HUES6 (cell line): ENCODE results near the gene ORC2.
"Not testable (repeated sequence)": the region's sequence is repeated elsewhere in the genome, so short reads cannot be mapped to it uniquely, and the experiment has no call there.

Source experiments
- H3K27ac ChIP-seq: 2 replicates; pipeline ENCODE4 v1.7.0; 2013; ENCODE audit warnings: low read depth, mild to moderate bottlenecking, low read length, inconsistent platforms
- H3K27me3 ChIP-seq: 2 replicates; pipeline ENCODE4 v1.6.1; 2013; ENCODE audit warnings: low read length; ENCODE audit not compliant: control insufficient read depth, insufficient read depth
- H3K36me3 ChIP-seq: 2 replicates; pipeline ENCODE4 v1.6.1; 2013; ENCODE audit warnings: low read length; ENCODE audit not compliant: control insufficient read depth, insufficient read depth
- H3K4me1 ChIP-seq: 2 replicates; pipeline ENCODE4 v1.6.1; 2013; ENCODE audit warnings: low read length; ENCODE audit not compliant: control insufficient read depth, insufficient read depth
- H3K4me3 ChIP-seq: 2 replicates; pipeline ENCODE4 v1.5.1; 2013; ENCODE audit warnings: low read depth, low read length
- H3K9ac ChIP-seq: one replicate; pipeline ENCODE4 v1.6.1; 2013; ENCODE audit warnings: mild to moderate bottlenecking, low read length
- H3K9me3 ChIP-seq: 2 replicates; pipeline ENCODE4 v1.6.1; 2013; ENCODE audit warnings: low read depth, low read length; ENCODE audit not compliant: control insufficient read depth, insufficient read depth

Gene ORC2

GRCh38 chr2:200968735-200969134 lies 5.3 kb upstream of the ORC2 start:
- H3K27me3 ChIP-seq: no peaks in the 10 kb centered on the region
- peaks cover 15% of the 10 kb centered on the region; the same call in 1 of the 2 replicates for H3K4me1 ChIP-seq
- H3K9me3 ChIP-seq: no peaks in the 10 kb centered on the region
- no peak overlapping the region for H3K4me3 ChIP-seq
- H3K36me3 ChIP-seq: no peaks in the 10 kb centered on the region
- no peak overlapping the region for H3K9ac ChIP-seq
- no peak overlapping the region for H3K27ac ChIP-seq

- H3K4me1 ChIP-seq: peaks cover 15% of the 10 kb centered on the region; the same call in 1 of the 2 replicates
- H3K27ac ChIP-seq: no peak overlapping the region
- H3K9me3 ChIP-seq: no peaks in the 10 kb centered on the region
- no peak overlapping the region for H3K4me3 ChIP-seq
- H3K27me3 ChIP-seq: no peaks in the 10 kb centered on the region
- H3K9ac ChIP-seq: no peak overlapping the region
- no peaks in the 10 kb centered on the region for H3K36me3 ChIP-seq
Observed at GRCh38 chr2:200968162-200968561, 4.7 kb upstream of the ORC2 start.

- H3K36me3 ChIP-seq: no peaks in the 10 kb centered on the region
- no peak overlapping the region for H3K4me3 ChIP-seq
- peaks cover 24% of the 10 kb centered on the region for H3K4me1 ChIP-seq
- no peak overlapping the region for H3K9ac ChIP-seq
- H3K9me3 ChIP-seq: no peaks in the 10 kb centered on the region
- H3K27ac ChIP-seq: no peak overlapping the region
- H3K27me3 ChIP-seq: no peaks in the 10 kb centered on the region
Observed at GRCh38 chr2:200966770-200967169, 3.3 kb upstream of the ORC2 start.

GRCh38 chr2:200964498-200964897 lies 1.0 kb upstream of the ORC2 start:
- peak overlapping the region; percentile 88 for H3K4me3 ChIP-seq
- H3K4me1 ChIP-seq: peaks cover 24% of the 10 kb centered on the region
- H3K27me3 ChIP-seq: no peaks in the 10 kb centered on the region
- no peak overlapping the region for H3K27ac ChIP-seq
- 0 out of 2 replicates have a peak, but pooled peaks cover 9% of the 10 kb centered on the region for H3K36me3 ChIP-seq
- H3K9ac ChIP-seq: peak overlapping the region; percentile 97
- no peaks in the 10 kb centered on the region for H3K9me3 ChIP-seq

- peaks cover 15% of the 10 kb centered on the region for H3K36me3 ChIP-seq
- H3K27ac ChIP-seq: peak overlapping the region; percentile 77; the same call in 1 of the 2 replicates
- peaks cover 24% of the 10 kb centered on the region for H3K4me1 ChIP-seq
- H3K27me3 ChIP-seq, H3K9me3 ChIP-seq: not testable (repeated sequence)
- H3K9ac ChIP-seq: peak overlapping the region; percentile 97
- peak overlapping the region; percentile 88 for H3K4me3 ChIP-seq
Observed at GRCh38 chr2:200963918-200964252, 425 bp upstream of the ORC2 start.

- Histone ChIP-seq H3K36me3 (peaks cover 26% of the 10 kb centered on the region), H3K4me1 (peaks cover 24% of the 10 kb centered on the region), H3K27me3 (no peaks in the 10 kb centered on the region), H3K27ac (peak overlapping the region; percentile 87), H3K9me3 (no peaks in the 10 kb centered on the region), H3K4me3 (peak overlapping the region; percentile 88), H3K9ac (peak overlapping the region; percentile 97)
Observed at GRCh38 chr2:200962811-200963123, 693 bp downstream of the ORC2 start.

GRCh38 chr2:200961674-200962073 lies 1.8 kb downstream of the ORC2 start:
- peaks cover 34% of the 10 kb centered on the region for H3K36me3 ChIP-seq
- no peak overlapping the region for H3K27ac ChIP-seq
- no peaks in the 10 kb centered on the region for H3K27me3 ChIP-seq
- no peak overlapping the region for H3K9ac ChIP-seq
- H3K9me3 ChIP-seq: no peaks in the 10 kb centered on the region
- peaks cover 23% of the 10 kb centered on the region for H3K4me1 ChIP-seq
- peak overlapping the region; percentile 88 for H3K4me3 ChIP-seq

GRCh38 chr2:200950378-200950777 lies 13.1 kb downstream of the ORC2 start:
- Histone ChIP-seq H3K4me1 (no peaks in the 10 kb centered on the region), H3K27me3 (no peaks in the 10 kb centered on the region), H3K4me3 (no peak overlapping the region), H3K9me3 (no peaks in the 10 kb centered on the region), H3K9ac (no peak overlapping the region), H3K27ac (no peak overlapping the region), H3K36me3 (peaks cover 83% of the 10 kb centered on the region)

GRCh38 chr2:200945395-200945729 lies 18.1 kb downstream of the ORC2 start:
- Histone ChIP-seq H3K4me1 (no peaks in the 10 kb centered on the region), H3K9me3 (no peaks in the 10 kb centered on the region), H3K27ac (no peak overlapping the region), H3K9ac (no peak overlapping the region), H3K36me3 (peaks cover 88% of the 10 kb centered on the region), H3K27me3 (no peaks in the 10 kb centered on the region), H3K4me3 (no peak overlapping the region)

GRCh38 chr2:200944467-200945394 lies 18.7 kb downstream of the ORC2 start:
- H3K36me3 ChIP-seq: peaks cover 92% of the 10 kb centered on the region
- no peak overlapping the region for H3K4me3 ChIP-seq
- no peaks in the 10 kb centered on the region for H3K27me3 ChIP-seq
- no peak overlapping the region for H3K27ac ChIP-seq
- H3K4me1 ChIP-seq: no peaks in the 10 kb centered on the region
- H3K9me3 ChIP-seq: no peaks in the 10 kb centered on the region
- H3K9ac ChIP-seq: no peak overlapping the region

GRCh38 chr2:200943527-200944105 lies 19.8 kb downstream of the ORC2 start:
- no peak overlapping the region for H3K9ac ChIP-seq
- H3K4me3 ChIP-seq: no peak overlapping the region
- no peak overlapping the region for H3K27ac ChIP-seq
- no peaks in the 10 kb centered on the region for H3K4me1 ChIP-seq
- H3K36me3 ChIP-seq: peaks cover 94% of the 10 kb centered on the region
- H3K27me3 ChIP-seq: no peaks in the 10 kb centered on the region
- H3K9me3 ChIP-seq: no peaks in the 10 kb centered on the region
